T-cell (primary cell): ENCODE results near the gene TMEM39B. TPM values are rescaled to one million over a fixed set of nuclear protein-coding genes. Genes with fewer than 3 reads are reported as not detected.

ENCODE experiments used
- ATAC-seq, 4 experiments: fragments of 200-7000 bp in 3 of 4; fragments of 150-1000 bp in 1 of 4; cut with Tn5 transposase; replicated peaks in 1 of 4; 1 replicate in 3 of 4; 2 replicates in 1 of 4; pipeline ENCODE4 v1.10.0; 2021; ENCODE audit warnings: moderate library complexity in 3 of 4, mild to moderate bottlenecking in 2 of 4, moderate number of reproducible peaks in 1 of 4
- CTCF ChIA-PET, 2 donors: fragments of 300-600 bp; sonication (Branson Sonifier 250); formaldehyde crosslinking; loops; one replicate each; lab custom pipeline; 2022; ENCODE audit warnings: antibody characterized with exemption in 2 of 2; lab: Charles Lee
- POLR2A ChIA-PET, 2 donors: fragments of 300-600 bp; sonication (Branson Sonifier 250); formaldehyde crosslinking; loops; one replicate each; lab custom pipeline; 2022; ENCODE audit warnings: antibody characterized with exemption in 2 of 2; lab: Charles Lee
- DNase-seq, 35 experiments: peaks; one replicate each; pipeline versions ENCODE4 v3.0.0 to v3.0.0-alpha.2; 2013 to 2023
- H3K27ac ChIP-seq: one replicate; pipeline ENCODE4 v1.5.1; 2013; ENCODE audit warnings: low read length
- H3K27me3 ChIP-seq, 2 experiments: replicated peaks in 1 of 2; 1 replicate in 1 of 2; 2 replicates in 1 of 2; pipeline versions ENCODE4 v1.6.1 to v1.7.0; 2013; ENCODE audit warnings: low read length in 1 of 2, mixed read lengths in 1 of 2; ENCODE audit not compliant: control insufficient read depth in 2 of 2, insufficient read depth in 2 of 2; ENCODE audit errors: extremely low read depth in 1 of 2
- H3K36me3 ChIP-seq, 2 donors: 1 replicate in 1 of 2; 2 replicates in 1 of 2; pipeline versions ENCODE4 v1.6.1 to v1.7.0; 2013; ENCODE audit warnings: low read length in 1 of 2; ENCODE audit not compliant: control insufficient read depth in 2 of 2, insufficient read depth in 1 of 2; ENCODE audit errors: extremely low read depth in 1 of 2
- H3K4me1 ChIP-seq, 2 experiments: 1 replicate in 1 of 2; 2 replicates in 1 of 2; pipeline versions ENCODE4 v1.6.1 to v1.7.0; 2013; ENCODE audit warnings: low read length in 2 of 2, mixed read lengths in 1 of 2; ENCODE audit not compliant: insufficient read depth in 2 of 2, control insufficient read depth in 1 of 2; ENCODE audit errors: extremely low read depth in 1 of 2
- H3K4me3 ChIP-seq, 2 donors: 1 replicate in 1 of 2; 2 replicates in 1 of 2; pipeline versions ENCODE4 v1.5.1 to v1.7.0; 2013; ENCODE audit warnings: mild to moderate bottlenecking in 2 of 2, low read length in 1 of 2, moderate library complexity in 1 of 2; ENCODE audit not compliant: control insufficient read depth in 1 of 2; ENCODE audit errors: extremely low read depth in 1 of 2
- H3K9me3 ChIP-seq: 2 replicates; pipeline ENCODE4 v1.7.0; 2013
- H3K27ac Mint-ChIP-seq, 2 donors: one replicate each; pipeline ENCODE4 v1.8.0; 2020 to 2021; ENCODE audit warnings: mild to moderate bottlenecking in 2 of 2, mixed read lengths in 2 of 2
- H3K27me3 Mint-ChIP-seq, 2 donors: one replicate each; pipeline ENCODE4 v1.8.0; 2021 to 2022; ENCODE audit warnings: mixed read lengths in 2 of 2
- H3K36me3 Mint-ChIP-seq: one replicate; pipeline ENCODE4 v1.8.0; 2021; ENCODE audit warnings: mixed read lengths
- H3K4me1 Mint-ChIP-seq, 3 donors: one replicate each; pipeline ENCODE4 v1.8.0; 2020 to 2022; ENCODE audit warnings: mixed read lengths in 3 of 3, mild to moderate bottlenecking in 1 of 3
- H3K4me3 Mint-ChIP-seq, 3 donors: one replicate each; pipeline ENCODE4 v1.8.0; 2020 to 2022; ENCODE audit warnings: mild to moderate bottlenecking in 3 of 3, mixed read lengths in 3 of 3, moderate library complexity in 3 of 3
- H3K9me3 Mint-ChIP-seq, 3 donors: one replicate each; pipeline ENCODE4 v1.8.0; 2020 to 2022; ENCODE audit warnings: mixed read lengths in 3 of 3
- WGBS: methylation state at CpG from one replicate; pipeline ENCODE4 v1.1.5; 2013; ENCODE audit warnings: missing lambda C conversion rate; ENCODE audit not compliant: insufficient coverage; 5-methylcytosine and 5-hydroxymethylcytosine counted together
- total RNA-seq, 35 experiments: library from RNA in 6 of 35; stranded (reverse) in 6 of 35; fragments of 120-200 nt in 1 of 35; gene quantifications; one replicate each; pipeline versions ENCODE4 v1.2.1 to v1.2.4 and lab custom pipeline; 2013 to 2026

The TMEM39B gene
- total RNA-seq, 5 donors from 2014 or later (not counting 1 experiment from before 2014, with no cell fraction given) = 14.5 to 28.1 (median 24.5) TPM

DNA sequence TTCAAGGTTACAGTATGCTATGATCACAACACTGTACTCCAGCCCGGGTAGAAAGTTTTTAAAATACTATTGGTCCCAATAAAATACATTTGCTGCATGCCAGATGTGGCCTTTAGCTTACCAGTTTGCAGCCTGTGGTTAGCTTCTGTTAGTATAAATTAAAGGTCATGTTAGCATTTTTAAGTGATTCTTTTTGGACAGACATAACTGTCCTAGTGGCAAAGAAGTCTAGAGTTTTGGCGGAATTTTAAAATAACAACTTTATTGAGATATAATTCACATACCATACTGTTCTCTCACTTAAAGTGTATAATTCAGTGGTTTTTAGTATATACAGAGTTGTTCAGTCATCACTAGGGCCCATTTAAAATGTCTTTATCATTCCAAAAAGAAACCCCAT is 24.3 kb upstream of the TMEM39B start:
- H3K27me3 ChIP-seq = no peaks in the 10 kb centered on the region
- peaks cover 0 to 64% of the 10 kb centered on the region in 2 donors for H3K36me3 ChIP-seq
- ATAC-seq = no peak
- H3K27ac Mint-ChIP-seq = no peak overlapping the region
- H3K4me3 Mint-ChIP-seq = no peak overlapping the region
- H3K9me3 ChIP-seq = no peaks in the 10 kb centered on the region
- peaks cover 31% of the 10 kb centered on the region for H3K36me3 Mint-ChIP-seq
- ChIA-PET CTCF (no interaction called here), POLR2A (interaction anchor here in 1 of 2 donors (0.6 kb wide), 2 partner anchors 59 to 571 kb away, joined by 3 read pairs; partner anchors contain the start of gene KPNA6)
- WGBS = no CpG with 5 or more reads among the region's 2 CpGs
- H3K27me3 Mint-ChIP-seq = no peaks in the 10 kb centered on the region
- DNase-seq = no peak
- H3K9me3 Mint-ChIP-seq = no peaks in the 10 kb centered on the region
- H3K4me3 ChIP-seq = no peak overlapping the region
- no peaks in the 10 kb centered on the region for H3K4me1 ChIP-seq
- H3K27ac ChIP-seq = no peak overlapping the region
- H3K4me1 Mint-ChIP-seq = no peaks in the 10 kb centered on the region

DNA sequence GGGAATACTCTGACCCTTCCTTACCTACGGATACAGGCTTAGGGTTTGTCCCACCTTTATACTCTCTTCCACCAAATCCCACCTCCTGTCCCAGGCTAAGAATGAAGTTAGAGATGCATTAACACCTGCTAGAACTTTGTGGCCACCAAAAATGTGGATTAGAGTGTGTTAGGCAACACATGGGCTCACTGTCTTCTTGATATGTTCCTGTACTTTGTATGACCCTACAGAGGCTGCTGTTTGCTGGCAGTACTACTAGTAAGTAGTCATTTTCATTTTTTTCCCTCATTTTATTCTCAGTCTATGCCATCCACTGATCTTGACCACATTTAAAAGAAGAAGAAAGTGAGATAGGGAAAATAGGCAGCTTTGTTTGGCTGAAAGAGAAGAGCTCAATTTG is 21.0 kb upstream of the TMEM39B start:
- ChIA-PET POLR2A (interaction anchor here in 1 of 2 donors (0.5 kb wide), 1 partner anchor 31 kb away, joined by 7 read pairs; no protein-coding TSS in a partner anchor), CTCF (interaction anchor here in 1 of 2 donors (0.6 kb wide), 1 partner anchor 23 kb away, joined by 3 read pairs; no protein-coding TSS in a partner anchor)
- Histone ChIP-seq H3K27me3 (no peaks in the 10 kb centered on the region), H3K9me3 (no peaks in the 10 kb centered on the region), H3K4me3 (no peak overlapping the region), H3K27ac (no peak overlapping the region), H3K4me1 (no peaks in the 10 kb centered on the region), H3K36me3 (peaks cover 0 to 74% of the 10 kb centered on the region in 2 donors)
- no peaks in the 10 kb centered on the region for H3K9me3 Mint-ChIP-seq
- H3K36me3 Mint-ChIP-seq = peaks cover 28% of the 10 kb centered on the region
- no peaks in the 10 kb centered on the region for H3K27me3 Mint-ChIP-seq
- H3K4me3 Mint-ChIP-seq = no peak overlapping the region
- H3K27ac Mint-ChIP-seq = peak overlapping the region; percentile 59 to 72
- WGBS = no CpG with 5 or more reads among the region's 1 CpG
- ATAC-seq (no peak), DNase-seq (no peak)
- H3K4me1 Mint-ChIP-seq = no peaks in the 10 kb centered on the region

GRCh38 chr1:32052887-32053286 is 19.9 kb upstream of the TMEM39B start:
- H3K36me3 Mint-ChIP-seq = peaks cover 24% of the 10 kb centered on the region
- H3K4me3 Mint-ChIP-seq = no peak overlapping the region
- ChIA-PET POLR2A (interaction anchor here in 1 of 2 donors (0.6 kb wide), 1 partner anchor 30 kb away, joined by 3 read pairs; no protein-coding TSS in a partner anchor), CTCF (interaction anchor here (0.6 to 1.4 kb wide), 3 partner anchors 9 to 82 kb away, joined by 3 to 5 read pairs (median 3); no protein-coding TSS in a partner anchor)
- Histone ChIP-seq H3K36me3 (peaks cover 0 to 71% of the 10 kb centered on the region in 2 donors), H3K27ac (no peak overlapping the region), H3K27me3 (no peaks in the 10 kb centered on the region), H3K4me1 (no peaks in the 10 kb centered on the region), H3K4me3 (no peak overlapping the region), H3K9me3 (no peaks in the 10 kb centered on the region)
- no CpG with 5 or more reads among the region's 4 CpGs for WGBS
- H3K27ac Mint-ChIP-seq = no peak overlapping the region
- no peaks in the 10 kb centered on the region for H3K27me3 Mint-ChIP-seq
- no peaks in the 10 kb centered on the region for H3K4me1 Mint-ChIP-seq
- ATAC-seq (no peak), DNase-seq (no peak)
- H3K9me3 Mint-ChIP-seq = no peaks in the 10 kb centered on the region

DNA sequence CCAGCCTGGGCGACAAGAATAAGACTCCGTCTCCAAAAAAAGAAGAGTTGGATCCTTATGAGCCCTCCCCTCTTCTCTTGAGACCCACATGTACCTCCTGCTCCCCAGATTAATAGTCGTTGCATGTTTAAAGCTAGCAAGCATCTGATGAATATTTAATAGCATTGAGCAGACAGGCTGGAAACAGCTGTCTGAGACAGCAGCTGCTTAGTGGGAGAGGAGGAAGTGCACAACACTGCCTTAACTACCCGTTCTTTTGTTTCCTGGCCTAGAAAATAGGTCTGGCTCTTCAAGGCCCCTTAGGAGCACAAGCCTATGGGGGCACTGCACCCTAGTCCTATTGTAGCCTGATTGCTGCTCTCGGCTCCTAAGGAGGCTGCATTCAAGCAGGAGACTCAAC is 17.3 kb upstream of the TMEM39B start:
- H3K9me3 Mint-ChIP-seq = no peaks in the 10 kb centered on the region
- WGBS = 100% methylated on average over 1 of the region's 5 CpGs
- peak overlapping the region; percentile 34 to 67 for H3K27ac Mint-ChIP-seq

DNA sequence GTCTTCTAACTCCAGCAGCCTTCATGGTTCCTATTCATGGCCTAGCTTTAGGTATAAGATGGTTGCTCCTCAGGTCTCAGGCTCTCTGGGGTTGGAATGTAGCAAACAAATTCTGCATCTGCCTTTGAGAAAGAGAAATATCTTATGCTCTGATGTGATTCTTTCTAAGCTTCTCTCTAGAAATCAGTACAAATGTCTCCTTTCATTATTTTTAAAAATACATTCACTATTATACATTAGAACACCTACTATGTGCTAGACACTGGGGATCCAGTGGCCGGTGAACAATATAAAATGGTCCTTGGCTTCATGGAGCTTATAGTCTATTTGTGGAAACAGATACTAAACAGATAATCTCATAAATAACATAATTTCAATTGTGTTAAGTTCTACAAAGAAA is 16.1 kb upstream of the TMEM39B start:
- H3K4me3 Mint-ChIP-seq = no peak overlapping the region
- Histone ChIP-seq H3K27ac (no peak overlapping the region), H3K4me1 (no peaks in the 10 kb centered on the region), H3K36me3 (peaks cover 2 to 89% of the 10 kb centered on the region in 2 donors), H3K27me3 (no peaks in the 10 kb centered on the region), H3K9me3 (no peaks in the 10 kb centered on the region), H3K4me3 (no peak overlapping the region)
- DNase-seq (no peak), ATAC-seq (no peak)
- CTCF ChIA-PET = no interaction called here
- no peaks in the 10 kb centered on the region for H3K4me1 Mint-ChIP-seq
- H3K9me3 Mint-ChIP-seq = no peaks in the 10 kb centered on the region
- no CpG with 5 or more reads among the region's 1 CpG for WGBS
- H3K36me3 Mint-ChIP-seq = peaks cover 31% of the 10 kb centered on the region
- H3K27me3 Mint-ChIP-seq = no peaks in the 10 kb centered on the region
- POLR2A ChIA-PET = interaction anchor here (0.5 to 0.6 kb wide), 3 partner anchors 192 to 1083 kb away, joined by 3 to 7 read pairs (median 3); no protein-coding TSS in a partner anchor
- H3K27ac Mint-ChIP-seq = peak overlapping the region in 1 of 2 donors; percentile 39

More for the DNA sequence above, 17.3 kb upstream of the TMEM39B start:
- Mint-ChIP-seq H3K36me3 (peaks cover 30% of the 10 kb centered on the region), H3K4me3 (no peak overlapping the region), H3K4me1 (no peaks in the 10 kb centered on the region), H3K27me3 (no peaks in the 10 kb centered on the region)
- DNase-seq (no peak), ATAC-seq (no peak)
- CTCF ChIA-PET = no interaction called here
- POLR2A ChIA-PET = no interaction called here
- Histone ChIP-seq H3K4me3 (no peak overlapping the region), H3K4me1 (no peaks in the 10 kb centered on the region), H3K27me3 (no peaks in the 10 kb centered on the region), H3K36me3 (peaks cover 2 to 80% of the 10 kb centered on the region in 2 donors), H3K27ac (no peak overlapping the region), H3K9me3 (no peaks in the 10 kb centered on the region)

- peaks cover 0 to 6% (median 0%) of the 10 kb centered on the region in 3 donors for H3K4me1 Mint-ChIP-seq
- Histone ChIP-seq H3K27ac (no peak overlapping the region), H3K4me1 (peaks cover 0 to under 1% of the 10 kb centered on the region in 2 experiments), H3K4me3 (no peak overlapping the region), H3K27me3 (no peaks in the 10 kb centered on the region), H3K36me3 (peaks cover 12 to 53% of the 10 kb centered on the region in 2 donors), H3K9me3 (no peaks in the 10 kb centered on the region)
- no peaks in the 10 kb centered on the region for H3K9me3 Mint-ChIP-seq
- peak overlapping the region; percentile 61 to 72 for H3K27ac Mint-ChIP-seq
- DNase-seq (no peak), ATAC-seq (no peak)
- peaks cover 16% of the 10 kb centered on the region for H3K36me3 Mint-ChIP-seq
- H3K4me3 Mint-ChIP-seq = no peak overlapping the region
- POLR2A ChIA-PET = no interaction called here
- H3K27me3 Mint-ChIP-seq = no peaks in the 10 kb centered on the region
- CTCF ChIA-PET = interaction anchor here in 1 of 2 donors (1.0 kb wide), 1 partner anchor 26 kb away, joined by 3 read pairs; no protein-coding TSS in a partner anchor
Observed at GRCh38 chr1:32060914-32061313, 11.8 kb upstream of the TMEM39B start.
